AG09319 (cell line): ENCODE results near the gene DDX3X.
A peak's percentile ranks its signal among the peaks of the same experiment; 100 is the strongest.

Experiments used
- DNase-seq: peaks from one replicate; pipeline ENCODE4 v3.0.0-alpha.2; 2010; ENCODE audit warnings: low read depth; ENCODE audit errors: extremely low read depth
- TF ChIP-seq, protein P1 (sequence below): IDR thresholded peaks from 2 replicates; pipeline ENCODE4 v1.5.1; 2011; ENCODE audit warnings: low read depth, mild to moderate bottlenecking, inconsistent platforms, low read length, moderate library complexity

DDX3X gene

DNA sequence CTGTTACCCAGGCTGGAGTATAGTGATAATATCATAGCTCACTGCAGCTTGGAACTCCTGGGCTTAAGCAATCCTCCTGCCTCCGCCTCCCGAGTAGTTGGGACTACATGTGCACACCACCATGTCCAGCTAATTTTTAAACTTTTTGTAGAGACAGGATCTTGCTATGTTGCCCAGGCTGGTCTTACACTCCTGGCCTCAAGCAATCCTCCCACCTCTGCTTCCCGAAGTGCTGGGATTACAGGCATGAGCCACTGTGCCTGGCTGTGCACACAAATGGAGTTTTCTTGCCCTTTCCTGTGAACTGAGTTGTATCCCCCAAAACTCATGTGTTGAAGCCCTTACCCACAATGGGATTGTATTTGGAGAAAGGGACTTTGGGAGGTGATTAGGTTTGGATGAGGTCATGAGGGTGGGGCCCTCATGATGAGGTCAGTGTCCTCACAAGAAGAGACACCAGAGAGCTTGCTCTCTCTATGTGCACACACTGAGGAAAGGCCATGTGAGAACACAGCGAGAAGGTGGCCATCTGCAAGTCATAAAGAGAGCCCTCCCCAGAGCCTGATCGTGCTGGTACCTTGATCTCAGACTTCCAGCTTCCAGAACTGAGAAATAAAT, 40.1 kb downstream of the DDX3X start:
- TF ChIP-seq, protein P1, sequence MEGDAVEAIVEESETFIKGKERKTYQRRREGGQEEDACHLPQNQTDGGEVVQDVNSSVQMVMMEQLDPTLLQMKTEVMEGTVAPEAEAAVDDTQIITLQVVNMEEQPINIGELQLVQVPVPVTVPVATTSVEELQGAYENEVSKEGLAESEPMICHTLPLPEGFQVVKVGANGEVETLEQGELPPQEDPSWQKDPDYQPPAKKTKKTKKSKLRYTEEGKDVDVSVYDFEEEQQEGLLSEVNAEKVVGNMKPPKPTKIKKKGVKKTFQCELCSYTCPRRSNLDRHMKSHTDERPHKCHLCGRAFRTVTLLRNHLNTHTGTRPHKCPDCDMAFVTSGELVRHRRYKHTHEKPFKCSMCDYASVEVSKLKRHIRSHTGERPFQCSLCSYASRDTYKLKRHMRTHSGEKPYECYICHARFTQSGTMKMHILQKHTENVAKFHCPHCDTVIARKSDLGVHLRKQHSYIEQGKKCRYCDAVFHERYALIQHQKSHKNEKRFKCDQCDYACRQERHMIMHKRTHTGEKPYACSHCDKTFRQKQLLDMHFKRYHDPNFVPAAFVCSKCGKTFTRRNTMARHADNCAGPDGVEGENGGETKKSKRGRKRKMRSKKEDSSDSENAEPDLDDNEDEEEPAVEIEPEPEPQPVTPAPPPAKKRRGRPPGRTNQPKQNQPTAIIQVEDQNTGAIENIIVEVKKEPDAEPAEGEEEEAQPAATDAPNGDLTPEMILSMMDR = no peak
- no peak for DNase-seq

DNA sequence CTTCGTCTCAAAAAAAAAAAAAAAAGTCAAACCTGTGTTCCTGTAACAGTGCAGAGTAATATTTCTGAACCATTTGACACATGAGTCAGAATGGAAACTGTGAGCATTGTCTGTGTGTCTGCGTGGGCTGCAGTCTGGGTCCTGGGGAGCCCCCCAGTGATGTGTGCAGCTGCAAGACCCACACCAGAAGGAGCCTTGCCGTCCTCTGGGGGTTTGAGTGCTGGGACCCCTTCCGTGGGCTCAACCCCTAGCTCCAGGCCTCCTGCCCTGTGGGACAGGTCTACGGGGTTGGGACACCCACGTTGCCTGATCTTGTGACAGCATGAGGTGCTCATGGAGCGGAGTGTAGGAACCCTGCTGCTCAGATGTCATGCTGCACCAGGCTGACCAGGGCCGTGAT, 43.7 kb downstream of the DDX3X start:
- TF ChIP-seq, protein P1 = no peak
- DNase-seq = no peak

DNA sequence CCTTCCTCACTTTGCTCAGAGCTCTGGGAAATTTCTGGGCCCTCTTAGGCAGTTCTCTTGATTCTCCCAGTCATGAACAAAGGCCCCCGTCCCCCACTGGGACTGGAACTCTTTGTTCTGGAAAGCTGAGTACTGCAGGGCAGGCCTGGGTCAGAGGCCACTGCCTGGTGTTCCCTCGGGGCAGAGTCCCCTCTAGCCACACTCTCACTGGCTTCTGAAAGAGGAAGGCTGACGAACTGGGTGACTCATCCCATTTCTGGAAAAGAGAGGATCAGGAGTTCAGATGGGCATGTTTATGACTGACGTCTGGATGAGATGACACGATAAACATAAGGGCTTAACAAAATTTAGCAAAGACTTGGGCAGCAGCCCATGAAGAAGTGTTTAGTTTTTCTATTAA, 47.7 kb downstream of the DDX3X start:
- peak; percentile 27 for DNase-seq

DNA sequence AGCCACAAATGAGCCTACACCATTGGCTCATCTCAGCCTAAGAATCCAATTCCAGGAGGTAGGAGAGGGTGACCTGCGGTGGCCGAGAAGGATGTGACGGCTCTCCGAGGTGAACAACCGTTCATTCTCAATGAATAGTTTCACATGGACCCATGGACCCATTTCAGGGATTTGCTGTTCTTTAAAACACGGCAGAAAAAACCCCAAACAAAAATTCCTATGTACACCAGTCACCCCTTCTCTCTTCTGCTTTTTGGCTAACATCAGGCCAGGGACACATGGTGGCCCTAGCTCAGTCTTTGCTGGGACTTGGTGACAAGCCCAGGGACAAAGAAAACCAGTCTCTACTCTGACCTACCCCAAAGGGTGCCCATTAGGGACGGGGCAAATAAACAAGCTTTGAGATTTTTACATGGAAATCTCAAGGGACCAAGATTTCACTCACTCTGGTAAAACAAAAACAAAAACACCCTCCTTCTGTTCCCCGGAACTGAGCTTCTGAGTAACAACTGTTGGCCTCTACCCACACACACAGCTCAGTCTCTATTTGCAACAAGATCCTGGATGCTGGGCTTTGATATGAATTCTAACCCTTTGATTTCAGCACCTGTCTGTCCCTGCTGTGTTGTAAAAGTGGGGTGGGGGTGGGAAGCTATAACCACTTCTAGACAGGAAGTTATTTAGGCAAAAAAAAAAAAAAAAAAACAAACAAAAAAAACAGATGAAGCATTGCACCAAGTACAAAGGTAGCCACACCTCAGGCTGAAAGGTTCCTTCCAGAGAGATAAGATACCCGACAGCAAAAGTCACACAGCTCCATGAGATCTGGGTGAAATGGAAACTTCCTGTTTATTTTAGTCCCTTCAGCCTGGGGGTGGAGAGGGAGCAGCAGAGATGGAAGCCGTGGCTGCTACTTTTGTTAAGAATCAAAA, 49.0 kb downstream of the DDX3X start:
- no peak for DNase-seq
- TF ChIP-seq, protein P1 = no peak

More for the DNA sequence above, 47.7 kb downstream of the DDX3X start:
- TF ChIP-seq, protein P1 = no peak

DNA sequence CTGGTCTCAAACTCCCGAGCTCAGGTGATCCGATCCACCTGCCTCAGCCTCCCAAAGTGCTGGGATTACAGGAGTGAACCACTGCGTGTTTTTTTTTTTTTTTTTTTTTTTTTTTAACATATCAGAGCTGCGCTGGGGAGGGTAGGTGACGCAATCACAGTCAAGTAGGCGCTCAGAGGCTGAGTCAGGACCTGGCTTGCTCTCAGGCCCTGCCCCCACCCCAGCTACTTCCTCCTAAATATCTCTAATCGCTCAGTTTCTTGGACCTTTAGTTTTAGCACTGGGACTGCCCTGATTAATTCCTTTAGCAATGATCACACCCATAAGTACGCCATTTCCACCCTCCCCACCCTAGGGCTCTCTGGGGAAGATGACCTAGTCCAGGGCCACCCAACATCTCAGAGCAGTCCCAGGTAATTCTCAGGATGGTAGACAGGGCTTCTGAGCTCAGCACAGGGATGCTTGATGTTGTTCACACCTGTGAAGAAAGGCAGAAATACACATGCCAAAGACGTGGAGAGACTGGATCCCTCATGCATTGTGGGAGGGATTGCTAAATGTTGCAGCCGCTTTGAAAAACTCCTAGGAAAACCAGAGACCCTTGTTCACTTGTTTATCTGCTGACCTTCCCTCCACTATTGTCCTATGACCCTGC, 50.2 kb downstream of the DDX3X start:
- DNase-seq = peak; percentile 53
- TF ChIP-seq, protein P1 = no peak

DNA sequence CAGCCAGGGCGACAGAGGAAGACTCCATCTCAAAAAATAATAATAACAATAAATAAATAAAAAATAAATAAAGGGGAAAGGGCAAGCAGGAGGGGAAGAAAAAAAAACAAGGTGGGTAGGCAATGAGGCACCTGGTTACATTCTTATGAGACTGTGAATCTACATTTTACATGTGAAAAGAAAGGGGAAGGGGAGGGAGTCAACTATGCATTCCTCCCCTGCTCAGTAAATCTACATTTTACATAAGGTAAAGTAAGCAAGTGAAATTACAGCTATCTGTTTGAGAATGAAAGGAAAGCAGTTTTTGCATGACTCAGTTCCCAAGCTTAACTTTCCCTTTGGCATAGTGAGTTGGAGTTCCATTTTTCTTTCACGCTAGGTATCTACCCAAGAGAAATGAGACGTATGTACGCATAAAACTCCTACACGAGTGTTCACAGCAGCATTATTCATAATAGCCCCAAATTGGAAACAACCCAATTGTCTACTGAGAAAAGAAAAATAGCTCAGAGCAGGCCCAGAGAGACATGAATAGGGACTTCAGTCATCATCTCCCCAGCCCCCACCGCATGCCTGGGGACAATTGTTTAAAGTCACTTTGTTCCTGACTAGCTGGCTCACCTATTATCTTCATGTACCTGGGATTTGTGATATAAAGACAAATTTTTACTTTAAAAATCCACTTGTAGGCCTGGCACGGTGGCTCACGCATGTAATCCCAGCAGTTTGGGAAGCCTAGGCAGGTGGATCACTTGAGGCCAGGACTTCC, 52.4 kb downstream of the DDX3X start:
- TF ChIP-seq, protein P1 = no peak
- no peak for DNase-seq
